C4-2B (cell line): ENCODE results near the gene PDSS1.

Experiments used
- CTCF ChIP-seq: fragments of 450-650 bp; conservative IDR thresholded peaks from 2 replicates; pipeline ENCODE4 v1.5.1; 2017; ENCODE audit warnings: mild to moderate bottlenecking
- ZFX ChIP-seq: fragments of 450-650 bp; IDR thresholded peaks from 2 replicates; pipeline ENCODE4 v1.6.1; 2017

- no peak for TF ChIP-seq CTCF
- no peak for TF ChIP-seq ZFX
Measured at GRCh38 chr10:26741368-26741767, 43.9 kb downstream of the PDSS1 start.
